Stimulated activated CD4-positive, alpha-beta T cell treated with anti-CD3 and anti-CD28 coated beads, Interleukin-4, amount 100 ng/mL, for 1 hour (primary cell): ENCODE data around the gene TIPARP.
"Not testable (repeated sequence)": the region's sequence is repeated elsewhere in the genome, so short reads cannot be mapped to it uniquely, and the experiment has no call there.

Experiments used
- DNase-seq: peaks from one replicate; pipeline ENCODE4 v3.0.0-alpha.2; 2020

The TIPARP gene

GRCh38 chr3:156718622-156719306, 44.4 kb downstream of the TIPARP start:
- DNase-seq: no peak

DNA sequence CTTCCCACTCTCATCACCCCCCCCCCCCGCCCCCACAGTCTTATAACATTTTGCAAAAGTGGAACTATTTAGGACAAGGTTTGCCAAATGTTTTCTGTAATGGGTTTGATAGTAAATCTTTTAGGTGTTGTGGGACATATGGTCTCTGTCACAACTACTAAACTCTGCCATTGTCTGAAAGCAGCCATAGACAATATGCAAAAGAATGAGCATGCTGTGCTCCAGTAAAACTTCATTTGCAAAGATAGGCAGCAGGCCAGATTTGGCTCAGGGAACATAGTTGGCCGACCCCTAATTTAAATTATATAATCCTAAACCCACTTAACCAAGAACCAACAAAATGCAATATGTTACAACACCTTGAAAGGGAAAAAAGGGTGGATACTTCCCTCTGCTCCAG, 46.4 kb downstream of the TIPARP start:
- DNase-seq: no peak

GRCh38 chr3:156721687-156722618, 47.6 kb downstream of the TIPARP start:
- no peak for DNase-seq

- no peak for DNase-seq
These were observed 48.8 kb downstream of the TIPARP start for GRCh38 chr3:156723182-156723619.

GRCh38 chr3:156725682-156726081, 51.3 kb downstream of the TIPARP start:
- DNase-seq: no peak

DNA sequence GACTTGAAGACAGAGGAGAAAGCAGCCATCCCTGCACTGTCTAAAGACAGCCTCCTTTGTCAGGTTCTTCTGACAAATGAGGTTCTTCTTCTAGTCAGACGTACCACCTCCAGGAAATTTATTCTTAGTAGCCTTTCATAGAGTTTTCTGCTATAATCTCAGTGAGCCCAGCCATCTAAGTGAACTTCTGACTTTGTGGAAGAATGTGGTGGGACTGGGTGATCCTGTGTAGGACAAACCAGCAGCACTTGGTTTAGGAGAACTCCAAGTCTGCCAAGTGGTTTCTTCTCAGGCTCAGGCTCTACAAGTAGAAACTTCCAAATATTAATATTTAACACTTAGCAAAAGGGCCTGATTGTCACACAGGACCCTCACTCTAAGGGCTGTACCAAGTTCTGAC, 52.1 kb downstream of the TIPARP start:
- no peak for DNase-seq

DNA sequence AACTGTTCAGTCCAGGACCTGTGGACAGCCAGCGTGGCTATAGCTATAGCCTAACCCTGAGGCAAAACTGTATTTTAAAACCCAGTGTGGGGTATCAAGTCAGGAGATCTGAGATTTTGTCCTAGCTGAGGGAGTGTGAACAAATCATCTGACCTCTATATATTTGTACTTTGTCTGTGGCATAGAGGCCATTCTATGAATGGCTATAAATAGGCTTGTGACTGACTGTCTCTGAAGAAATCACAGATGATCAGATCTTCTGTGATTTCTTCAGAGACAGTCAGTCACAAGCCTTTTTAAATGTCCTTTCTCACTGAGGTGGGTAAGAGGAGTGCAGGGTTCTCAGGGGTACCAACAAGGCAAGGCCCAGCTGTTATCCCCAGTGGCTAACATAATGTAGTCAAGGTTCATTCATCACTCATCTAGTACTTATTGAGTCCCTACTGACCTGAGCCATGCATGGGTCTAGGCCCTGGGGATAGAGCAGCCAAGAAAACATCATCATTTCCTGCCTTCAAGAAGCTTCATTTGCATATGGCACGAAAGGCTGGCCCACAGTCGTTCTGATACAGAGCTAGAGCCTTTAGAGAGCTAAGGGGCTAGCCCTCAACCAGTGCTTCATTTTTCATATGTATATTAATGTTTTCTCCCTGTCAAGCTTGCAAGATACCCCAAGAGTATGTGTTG, 53.3 kb downstream of the TIPARP start:
- no peak for DNase-seq

DNA sequence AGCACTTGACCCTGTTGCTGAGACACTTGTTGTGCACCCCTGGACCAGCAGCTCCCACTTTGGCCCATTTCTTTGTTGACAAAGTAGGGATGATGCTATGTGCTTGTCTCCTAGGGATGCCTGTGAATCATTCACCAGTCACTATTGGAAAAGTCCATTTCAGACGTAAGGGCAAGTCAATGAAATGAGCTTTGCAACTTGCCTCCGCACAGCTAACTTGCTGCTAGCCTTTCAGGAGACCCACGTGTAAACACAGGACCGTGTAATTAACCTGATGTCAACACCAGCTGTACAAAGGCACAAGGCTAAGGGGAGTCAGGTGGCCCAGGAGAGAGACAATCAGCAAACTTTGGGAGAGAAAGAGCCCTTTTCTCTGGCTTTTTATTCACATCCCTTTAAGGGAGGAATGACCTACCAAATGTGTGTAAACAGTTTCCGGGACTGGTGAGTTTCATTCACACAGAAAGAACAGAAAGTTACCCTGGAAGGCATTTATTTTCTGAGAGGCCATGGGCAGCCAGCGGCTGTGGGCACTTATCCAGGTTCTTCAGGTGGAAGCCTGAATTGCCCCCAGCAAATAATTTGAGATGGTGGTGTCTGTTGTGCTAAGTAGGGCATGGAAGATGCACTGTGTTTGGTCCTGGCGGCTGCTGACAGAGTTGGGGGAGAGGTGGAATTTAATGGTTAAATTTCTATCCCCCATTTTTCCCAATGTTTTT, 54.0 kb downstream of the TIPARP start:
- no peak for DNase-seq

DNA sequence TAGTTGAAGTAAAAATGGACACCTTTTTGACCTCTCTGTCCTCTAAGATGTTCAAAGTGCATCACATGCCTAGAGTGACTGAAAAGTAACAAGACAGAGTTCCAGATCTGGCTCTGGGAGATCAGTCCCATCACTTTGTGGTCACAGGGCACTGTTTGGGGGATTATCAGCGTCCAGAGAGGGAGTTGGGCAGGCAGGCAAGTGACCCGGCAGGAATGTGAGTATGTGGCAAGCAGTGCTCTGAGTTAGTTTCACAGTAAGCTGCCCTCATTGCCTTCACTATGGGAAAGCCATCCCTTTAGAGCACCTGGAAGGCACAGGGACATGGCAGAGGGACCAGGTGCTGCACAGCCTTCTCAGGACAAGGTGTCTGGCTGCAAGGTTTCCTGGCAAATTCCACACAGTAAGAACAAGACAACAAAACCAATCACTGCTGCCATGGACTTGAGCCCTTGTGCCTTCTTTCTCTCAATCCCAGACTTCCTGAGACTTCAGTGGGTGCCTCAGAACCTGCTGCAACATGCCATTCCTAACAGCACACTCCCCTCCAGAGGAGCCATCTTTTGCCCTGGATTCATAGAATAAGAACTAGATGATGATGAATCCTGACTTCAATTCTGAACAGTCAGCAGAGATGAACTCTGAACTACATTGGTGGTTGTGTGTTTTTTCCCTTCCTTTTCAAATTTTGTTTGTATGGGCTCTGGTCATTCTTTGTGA, 55.2 kb downstream of the TIPARP start:
- no peak for DNase-seq

DNA sequence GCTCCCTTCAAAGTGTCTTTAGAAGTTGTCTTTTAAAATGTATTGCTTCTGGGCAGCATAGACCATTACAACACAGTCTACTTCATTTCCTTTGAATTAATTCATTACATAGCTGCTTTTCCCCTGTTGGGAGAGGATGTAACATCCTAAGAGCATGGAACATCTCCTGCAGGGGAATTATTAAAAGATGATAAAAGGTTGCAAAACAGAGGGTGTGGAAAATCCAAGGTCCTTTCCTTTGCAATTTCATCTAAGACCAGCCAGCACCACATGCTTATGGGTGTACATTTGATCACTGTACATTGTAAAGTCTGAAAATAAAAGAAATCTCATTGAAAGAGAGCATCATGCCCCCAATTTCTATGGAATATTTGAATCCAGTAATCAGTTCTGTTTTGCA, 57.4 kb downstream of the TIPARP start:
- no peak for DNase-seq

GRCh38 chr3:156732261-156732660, 57.9 kb downstream of the TIPARP start:
- no peak for DNase-seq

DNA sequence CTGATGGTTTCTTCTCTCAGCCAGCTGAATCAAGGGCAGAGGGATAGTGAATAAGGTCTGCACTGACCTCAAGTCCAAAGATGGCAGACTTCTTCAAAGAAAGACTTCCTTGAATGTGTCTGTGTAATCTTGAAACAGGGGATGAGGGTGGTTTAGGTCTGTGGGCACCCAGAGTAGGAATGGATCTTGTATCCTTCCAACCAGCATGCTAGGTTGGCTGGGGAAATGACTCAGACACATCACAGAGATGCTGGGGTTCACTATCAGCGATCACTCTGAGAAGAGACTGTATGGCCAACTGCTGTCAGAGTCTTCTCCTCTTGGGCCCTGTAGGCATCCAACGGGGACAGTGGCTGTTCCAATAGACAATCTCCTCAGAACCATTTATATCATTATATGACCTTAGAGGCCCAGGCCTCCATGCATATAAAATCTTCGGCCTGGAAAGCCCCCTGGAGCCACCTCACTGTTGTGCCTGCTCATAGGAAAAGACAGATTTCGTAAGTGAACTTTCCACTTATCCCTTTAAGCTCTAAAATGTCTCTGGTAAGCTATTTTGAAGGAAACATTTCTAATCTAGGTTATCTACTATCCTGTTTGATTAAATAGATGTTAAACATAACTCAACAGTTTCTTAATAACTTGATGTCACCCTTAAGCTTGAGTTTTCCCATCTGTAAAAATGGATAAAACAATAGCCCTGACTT, 58.5 kb downstream of the TIPARP start:
- DNase-seq: no peak

GRCh38 chr3:156734661-156735060, 60.3 kb downstream of the TIPARP start:
- not testable (repeated sequence) for DNase-seq

DNA sequence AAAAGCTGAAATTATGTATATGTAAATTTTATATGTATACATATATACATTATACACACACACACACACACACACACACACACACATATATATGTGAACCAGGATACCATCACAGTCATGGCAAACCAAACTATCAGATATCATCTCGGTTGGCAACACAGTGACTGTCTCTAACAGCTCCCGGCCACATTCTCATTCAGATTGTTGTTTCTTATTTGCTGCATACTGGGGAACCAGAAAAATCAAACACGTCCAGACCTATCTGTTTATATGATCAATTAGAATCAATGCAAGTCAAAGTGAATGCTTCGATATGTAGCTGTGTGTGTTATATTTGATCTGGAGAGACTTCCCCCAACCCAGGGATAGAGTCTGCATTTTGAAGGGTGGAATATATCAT, 61.1 kb downstream of the TIPARP start:
- DNase-seq: no peak

- not testable (repeated sequence) for DNase-seq
These were observed 62.7 kb downstream of the TIPARP start for GRCh38 chr3:156737049-156737448.

- no peak for DNase-seq
These were observed 63.9 kb downstream of the TIPARP start for GRCh38 chr3:156738251-156738650.

- DNase-seq: no peak
These were observed 65.6 kb downstream of the TIPARP start for GRCh38 chr3:156739976-156740375.

GRCh38 chr3:156740581-156740980, 66.2 kb downstream of the TIPARP start:
- DNase-seq: not testable (repeated sequence)

DNA sequence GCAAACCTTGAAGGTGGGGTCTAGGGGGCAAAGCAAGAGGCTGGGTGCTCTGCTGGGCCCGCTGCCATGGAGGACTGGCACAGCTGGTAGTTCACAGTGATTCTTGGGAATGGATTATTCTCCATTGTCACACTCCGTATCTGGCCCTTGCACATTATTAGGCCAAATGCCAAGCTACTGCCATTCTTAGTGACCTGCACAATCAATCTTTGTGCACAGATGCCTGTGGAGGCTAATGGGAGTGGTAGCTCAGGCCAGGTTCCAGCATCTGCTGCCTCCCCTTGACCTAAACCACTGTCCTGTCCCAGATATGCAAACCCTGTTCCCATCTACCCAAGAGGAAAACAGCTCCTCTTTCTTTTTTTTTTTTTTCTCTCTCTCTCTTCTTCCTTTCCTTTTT, 67.5 kb downstream of the TIPARP start:
- DNase-seq: no peak

DNA sequence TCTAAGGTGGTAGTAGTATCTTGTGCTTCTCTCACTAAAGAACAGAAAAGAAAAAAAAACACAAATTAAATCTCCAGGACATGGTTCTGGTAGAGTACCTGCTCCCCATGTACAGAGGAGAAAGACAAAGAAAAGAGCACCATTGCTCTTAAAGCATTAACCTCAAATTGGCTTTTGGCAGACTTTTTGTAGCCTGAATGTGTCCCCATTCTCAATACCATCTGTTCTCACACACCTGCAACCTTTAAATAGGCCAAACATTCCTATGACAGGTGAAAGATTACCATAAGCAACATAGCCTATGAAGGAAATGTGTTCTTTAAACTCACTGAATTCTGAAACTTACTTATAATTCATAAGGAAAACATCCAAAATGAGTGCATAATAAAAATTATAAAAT, 68.0 kb downstream of the TIPARP start:
- DNase-seq: no peak

- DNase-seq: no peak
These were observed 69.5 kb downstream of the TIPARP start for GRCh38 chr3:156743859-156744258.

GRCh38 chr3:156744631-156745030, 70.2 kb downstream of the TIPARP start:
- no peak for DNase-seq
